PC-9 (cell line): ENCODE data around the gene RASSF4.

Experiments
- CTCF ChIP-seq: fragments of 200-600 bp; sonication (generic); conservative IDR thresholded peaks from 2 replicates; pipeline ENCODE4 v1.6.1; 2017; ENCODE audit warnings: mixed run types, antibody characterized with exemption, mild to moderate bottlenecking, moderate library complexity
- EZH2 ChIP-seq: fragments of 200-600 bp; sonication (generic); IDR thresholded peaks from 2 replicates; pipeline ENCODE4 v1.8.0; 2017; ENCODE audit warnings: antibody characterized with exemption, low read depth

DNA sequence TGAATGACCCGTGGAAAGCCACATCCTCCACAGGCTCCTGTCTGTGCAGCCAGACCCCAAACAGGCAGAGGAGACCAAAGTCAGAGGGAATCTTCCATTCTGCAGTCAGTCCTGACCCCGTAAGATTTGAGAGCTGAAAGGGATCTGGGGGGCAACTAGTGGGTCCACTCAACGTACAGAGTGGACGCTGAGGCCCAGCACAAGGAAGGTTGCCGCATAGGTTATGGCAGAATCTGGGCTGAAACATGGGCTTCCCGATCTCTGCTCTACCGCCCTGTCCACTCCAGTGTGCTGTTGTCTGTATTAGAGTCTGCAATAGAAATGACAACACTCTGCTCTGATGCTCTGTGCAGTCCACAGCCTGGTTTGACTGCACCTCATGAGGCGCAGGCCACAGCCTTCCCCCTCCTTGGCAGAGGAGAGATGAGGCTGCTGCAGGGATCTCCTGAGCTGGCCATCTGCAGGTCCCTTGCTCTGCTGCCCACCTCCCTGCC, 33.2 kb downstream of the RASSF4 start:
- TF ChIP-seq CTCF (no peak), EZH2 (no peak)
